ENCODE measurements around the gene GGT1. TPM values are rescaled to one million over a fixed set of nuclear protein-coding genes. Genes with fewer than 3 reads are reported as not detected.

The GGT1 gene
- polyA plus RNA-seq, 1 donor (not counting 4 experiments of a cell fraction or from before 2014, with no cell fraction given) = 5.8 TPM

DNA sequence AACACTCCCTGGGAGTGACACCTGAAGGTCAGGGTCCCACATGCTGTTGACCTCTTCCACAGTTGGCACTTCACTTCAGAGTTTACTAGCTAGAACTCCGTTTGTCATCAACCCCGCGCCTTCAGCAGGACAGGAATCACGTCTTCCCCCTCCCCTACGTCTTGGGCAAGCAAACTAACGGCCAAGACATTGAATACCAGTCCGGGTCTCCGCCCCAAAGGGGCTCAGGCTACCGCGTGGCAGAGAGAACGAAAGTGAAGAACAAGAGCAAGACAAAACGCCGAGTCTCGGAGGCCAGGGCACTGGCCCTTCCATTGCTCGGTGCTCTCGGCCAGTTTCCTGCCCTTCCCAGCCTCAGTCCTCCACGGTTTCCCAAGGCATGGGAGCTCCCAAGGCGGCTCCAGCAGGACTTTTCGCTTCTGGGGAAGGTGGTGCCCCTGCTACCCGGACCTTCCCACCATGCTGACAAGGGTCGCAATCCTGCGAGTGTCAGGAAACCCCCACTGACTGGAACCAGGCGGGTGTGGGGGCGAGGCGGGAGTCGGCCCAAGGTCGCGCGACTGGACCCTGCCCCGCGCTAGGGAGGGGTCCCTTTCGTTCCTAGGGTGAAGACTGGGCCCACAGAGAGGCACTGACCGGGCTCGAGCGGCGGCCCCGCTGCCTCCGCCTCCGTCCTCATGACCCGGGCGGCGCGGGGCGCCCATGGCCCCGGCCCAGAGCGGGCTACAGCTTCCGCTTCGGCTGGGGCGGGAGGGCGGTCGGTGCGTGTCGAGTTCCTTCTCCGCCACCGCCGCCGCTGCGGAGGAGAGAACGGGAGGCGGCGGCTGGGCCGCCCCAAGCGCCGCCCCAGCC is 48.5 kb upstream of the GGT1 start, which contains the start of gene GUCD1:
Gene GUCD1, minus strand, starts transcription at position 826 of the 852 bp plus-strand sequence. Its CDS starts 147 bp downstream, at position 679.
- Histone ChIP-seq H3K79me2 (ENCODE audit: control insufficient read depth, insufficient read depth, low read length) (peaks cover 83% of the 10 kb centered on the region), H3K9ac (ENCODE audit: control insufficient read depth, extremely low read depth, insufficient read depth, low read length) (peak within 1 kb of the TSS; percentile 99), H4K20me1 (ENCODE audit: control insufficient read depth, extremely low read depth, insufficient read depth, low read length) (no peaks in the 10 kb centered on the region), H3K4me1 (ENCODE audit: control insufficient read depth, extremely low read depth, insufficient read depth, low read length) (peaks cover 24% of the 10 kb centered on the region), H3K9me1 (ENCODE audit: control insufficient read depth, extremely low read depth, insufficient read depth, low read length) (peaks cover 7% of the 10 kb centered on the region), H3K36me3 (ENCODE audit: control insufficient read depth in 2 of 2, extremely low read depth in 1 of 2, insufficient read depth in 2 of 2, low read length in 2 of 2) (peaks cover 13 to 29% of the 10 kb centered on the region in 2 experiments), H3K27ac (ENCODE audit: control insufficient read depth, insufficient read depth, low read length) (peak within 1 kb of the TSS; percentile 98), H3K27me3 (ENCODE audit: control insufficient read depth, extremely low read depth, insufficient read depth, low read length) (no peaks in the 10 kb centered on the region), H3K4me3 (ENCODE audit: control insufficient read depth in 2 of 3, extremely low read depth in 1 of 3, insufficient read depth in 2 of 3, low read depth in 1 of 3, low read length in 3 of 3) (peak within 1 kb of the TSS; percentile 69 to 99 (median 87)), H3K9me3 (ENCODE audit: control insufficient read depth, low read depth, low read length) (no peaks in the 10 kb centered on the region), H2AFZ (ENCODE audit: control insufficient read depth, low read length) (peak within 1 kb of the TSS; percentile 98), H3K4me2 (ENCODE audit: control insufficient read depth, extremely low read depth, insufficient read depth, low read depth, low read length) (peak within 1 kb of the TSS; percentile 99)
- TF ChIP-seq, protein P1, sequence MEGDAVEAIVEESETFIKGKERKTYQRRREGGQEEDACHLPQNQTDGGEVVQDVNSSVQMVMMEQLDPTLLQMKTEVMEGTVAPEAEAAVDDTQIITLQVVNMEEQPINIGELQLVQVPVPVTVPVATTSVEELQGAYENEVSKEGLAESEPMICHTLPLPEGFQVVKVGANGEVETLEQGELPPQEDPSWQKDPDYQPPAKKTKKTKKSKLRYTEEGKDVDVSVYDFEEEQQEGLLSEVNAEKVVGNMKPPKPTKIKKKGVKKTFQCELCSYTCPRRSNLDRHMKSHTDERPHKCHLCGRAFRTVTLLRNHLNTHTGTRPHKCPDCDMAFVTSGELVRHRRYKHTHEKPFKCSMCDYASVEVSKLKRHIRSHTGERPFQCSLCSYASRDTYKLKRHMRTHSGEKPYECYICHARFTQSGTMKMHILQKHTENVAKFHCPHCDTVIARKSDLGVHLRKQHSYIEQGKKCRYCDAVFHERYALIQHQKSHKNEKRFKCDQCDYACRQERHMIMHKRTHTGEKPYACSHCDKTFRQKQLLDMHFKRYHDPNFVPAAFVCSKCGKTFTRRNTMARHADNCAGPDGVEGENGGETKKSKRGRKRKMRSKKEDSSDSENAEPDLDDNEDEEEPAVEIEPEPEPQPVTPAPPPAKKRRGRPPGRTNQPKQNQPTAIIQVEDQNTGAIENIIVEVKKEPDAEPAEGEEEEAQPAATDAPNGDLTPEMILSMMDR (optimal IDR thresholded peaks at IDR 0.05 in 1 of 3, IDR thresholded peaks at IDR 0.05 in 1 of 3, conservative IDR thresholded peaks at IDR 0.05 in 1 of 3; ENCODE audit: extremely low read depth in 1 of 3, insufficient read depth in 2 of 3, low read length in 3 of 3) = no peak
- no peak for TF ChIP-seq EZH2 (IDR thresholded peaks at IDR 0.05; ENCODE audit: low read length)
- FAIRE-seq (peak; percentile 23), DNase-seq (ENCODE audit: low read depth, low spot score) (no peak)
- dilution Hi-C loops (cut with MboI; ENCODE audit: extremely low pct_ligation_motif_present, low sequenced_read_pairs) = no loop called here

DNA sequence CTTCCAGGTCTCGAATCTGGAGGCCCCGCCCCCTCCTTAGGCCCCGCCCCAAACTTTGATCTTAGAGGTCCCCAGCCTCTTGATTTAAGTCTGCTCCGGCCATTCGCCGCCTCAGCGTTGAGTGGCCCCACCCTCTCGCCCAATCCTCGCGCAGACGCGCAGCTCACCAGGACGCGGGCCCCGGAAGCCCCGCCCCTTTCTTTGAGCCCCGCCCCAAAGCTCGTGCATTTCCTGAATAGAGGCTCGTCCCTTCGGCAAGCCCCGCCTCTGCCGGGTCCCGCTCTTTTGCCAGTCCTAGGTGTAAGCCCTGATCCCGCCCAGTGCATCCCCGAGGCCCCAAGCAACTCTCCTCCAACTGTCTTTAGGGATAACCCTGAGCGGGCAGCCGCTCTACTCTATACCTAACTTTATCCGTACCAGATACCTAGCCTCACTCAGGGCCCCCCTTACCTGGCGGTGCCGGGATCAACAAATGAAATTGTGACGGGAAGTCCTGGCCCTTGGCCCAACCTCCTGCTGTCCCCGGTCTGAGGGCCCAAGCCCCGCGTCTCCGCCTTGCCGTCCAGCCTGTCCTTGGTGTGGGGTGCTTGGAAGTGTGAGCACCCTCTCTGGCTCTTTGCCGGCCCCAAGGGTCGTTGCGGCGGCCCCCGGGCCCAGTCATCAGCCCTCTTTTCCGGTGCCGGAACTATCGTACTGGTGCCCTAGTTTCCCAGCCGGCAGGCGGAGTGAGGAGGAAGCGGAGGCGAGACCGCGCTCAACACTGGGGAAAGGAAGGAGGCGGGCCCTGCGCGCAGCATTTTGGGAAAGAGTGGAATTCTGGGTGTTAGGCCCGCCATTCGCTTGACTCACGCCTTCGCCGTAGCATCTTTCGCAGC is 47.6 kb upstream of the GGT1 start, which contains the start of gene SNRPD3:
Gene SNRPD3, plus strand, starts transcription at position 835 of the 875 bp plus-strand sequence. CDS start 1,676 bp downstream, outside the sequence.
- TF ChIP-seq EZH2 (IDR thresholded peaks at IDR 0.05; ENCODE audit: low read length) = no peak
- TF ChIP-seq, protein P1 (optimal IDR thresholded peaks at IDR 0.05 in 1 of 3, IDR thresholded peaks at IDR 0.05 in 1 of 3, conservative IDR thresholded peaks at IDR 0.05 in 1 of 3; ENCODE audit: extremely low read depth in 1 of 3, insufficient read depth in 2 of 3, low read length in 3 of 3) = peak in 1 of 3 experiments; percentile 5
- Histone ChIP-seq H4K20me1 (ENCODE audit: control insufficient read depth, extremely low read depth, insufficient read depth, low read length) (no peaks in the 10 kb centered on the region), H3K36me3 (ENCODE audit: control insufficient read depth in 2 of 2, extremely low read depth in 1 of 2, insufficient read depth in 2 of 2, low read length in 2 of 2) (peaks cover 15 to 33% of the 10 kb centered on the region in 2 experiments), H3K4me1 (ENCODE audit: control insufficient read depth, extremely low read depth, insufficient read depth, low read length) (peaks cover 24% of the 10 kb centered on the region), H3K4me2 (ENCODE audit: control insufficient read depth, extremely low read depth, insufficient read depth, low read depth, low read length) (peak within 1 kb of the TSS; percentile 99), H3K4me3 (ENCODE audit: control insufficient read depth in 2 of 3, extremely low read depth in 1 of 3, insufficient read depth in 2 of 3, low read depth in 1 of 3, low read length in 3 of 3) (peak within 1 kb of the TSS; percentile 69 to 99 (median 87)), H3K9me3 (ENCODE audit: control insufficient read depth, low read depth, low read length) (no peaks in the 10 kb centered on the region), H3K9me1 (ENCODE audit: control insufficient read depth, extremely low read depth, insufficient read depth, low read length) (peaks cover 7% of the 10 kb centered on the region), H3K27me3 (ENCODE audit: control insufficient read depth, extremely low read depth, insufficient read depth, low read length) (no peaks in the 10 kb centered on the region), H3K9ac (ENCODE audit: control insufficient read depth, extremely low read depth, insufficient read depth, low read length) (peak within 1 kb of the TSS; percentile 99), H3K79me2 (ENCODE audit: control insufficient read depth, insufficient read depth, low read length) (peaks cover 82% of the 10 kb centered on the region), H2AFZ (ENCODE audit: control insufficient read depth, low read length) (peak within 1 kb of the TSS; percentile 98), H3K27ac (ENCODE audit: control insufficient read depth, insufficient read depth, low read length) (peak within 1 kb of the TSS; percentile 98)
- dilution Hi-C loops (cut with MboI; ENCODE audit: extremely low pct_ligation_motif_present, low sequenced_read_pairs) = no loop called here
- DNase-seq (ENCODE audit: low read depth, low spot score) = peak; percentile 94
- FAIRE-seq = peak; percentile 74

Data from keratinocyte (primary cell).